Measurements from ENCODE around the gene HORMAD2. TPM values are rescaled to one million over a fixed set of nuclear protein-coding genes. Genes with fewer than 3 reads are reported as not detected.
"Not testable (repeated sequence)": the region's sequence is repeated elsewhere in the genome, so short reads cannot be mapped to it uniquely, and the experiment has no call there.

The HORMAD2 gene
- polyA plus RNA-seq, 4 donors: 0.10 TPM; not detected in 3

GRCh38 chr22:30205281-30206115 lies 125.2 kb downstream of the HORMAD2 start:
- no peak for DNase-seq (ENCODE audit: low read depth in 4 of 4, low spot score in 3 of 4)

- DNase-seq (ENCODE audit: low read depth in 4 of 4, low spot score in 3 of 4): no peak
Observed at GRCh38 chr22:30206944-30207343, 126.7 kb downstream of the HORMAD2 start.

- peak in 1 of 4 donors; percentile 35 for DNase-seq (ENCODE audit: low read depth in 4 of 4, low spot score in 3 of 4)
Observed at GRCh38 chr22:30208631-30209603, 128.7 kb downstream of the HORMAD2 start.

GRCh38 chr22:30209642-30210041 lies 129.4 kb downstream of the HORMAD2 start:
- DNase-seq (ENCODE audit: low read depth in 4 of 4, low spot score in 3 of 4): no peak

- no peak for DNase-seq (ENCODE audit: low read depth in 4 of 4, low spot score in 3 of 4)
Observed at GRCh38 chr22:30210235-30210909, 130.1 kb downstream of the HORMAD2 start.

GRCh38 chr22:30211124-30211820 lies 131.0 kb downstream of the HORMAD2 start:
- DNase-seq (ENCODE audit: low read depth in 4 of 4, low spot score in 3 of 4): no peak

- no peak for DNase-seq (ENCODE audit: low read depth in 4 of 4, low spot score in 3 of 4)
Observed at GRCh38 chr22:30212363-30212995, 132.2 kb downstream of the HORMAD2 start.

- DNase-seq (ENCODE audit: low read depth in 4 of 4, low spot score in 3 of 4): no peak
Observed at GRCh38 chr22:30212996-30213441, 132.8 kb downstream of the HORMAD2 start.

GRCh38 chr22:30214703-30215407 lies 134.6 kb downstream of the HORMAD2 start:
- DNase-seq (ENCODE audit: low read depth in 4 of 4, low spot score in 3 of 4): no peak

- not testable (repeated sequence) for DNase-seq (ENCODE audit: low read depth in 4 of 4, low spot score in 3 of 4)
Observed at GRCh38 chr22:30216272-30216671, 136.0 kb downstream of the HORMAD2 start.

- no peak for DNase-seq (ENCODE audit: low read depth in 4 of 4, low spot score in 3 of 4)
Observed at GRCh38 chr22:30216710-30217109, 136.4 kb downstream of the HORMAD2 start.

- no peak for DNase-seq (ENCODE audit: low read depth in 4 of 4, low spot score in 3 of 4)
Observed at GRCh38 chr22:30217698-30218560, 137.7 kb downstream of the HORMAD2 start.

GRCh38 chr22:30219049-30219654 lies 138.9 kb downstream of the HORMAD2 start:
- DNase-seq (ENCODE audit: low read depth in 4 of 4, low spot score in 3 of 4): no peak

- DNase-seq (ENCODE audit: low read depth in 4 of 4, low spot score in 3 of 4): no peak
Observed at GRCh38 chr22:30219668-30220278, 139.5 kb downstream of the HORMAD2 start.

- no peak for DNase-seq (ENCODE audit: low read depth in 4 of 4, low spot score in 3 of 4)
Observed at GRCh38 chr22:30220338-30221012, 140.2 kb downstream of the HORMAD2 start.

GRCh38 chr22:30221121-30221992 lies 141.1 kb downstream of the HORMAD2 start:
- DNase-seq (ENCODE audit: low read depth in 4 of 4, low spot score in 3 of 4): no peak

All from right renal pelvis (tissue), 4 donors.